Upper lobe of right lung (tissue), 1 donor: Measurements from ENCODE around the gene RDH11. TPM values are rescaled to one million over a fixed set of nuclear protein-coding genes. Genes with fewer than 3 reads are reported as not detected.

Experiments used
- ATAC-seq: fragments of 200-7000 bp; cut with Tn5 transposase; one replicate; pipeline ENCODE4 v1.9.1; 2020; ENCODE audit warnings: mild to moderate bottlenecking, moderate library complexity
- DNase-seq: peaks from one replicate; pipeline ENCODE4 v3.0.0-alpha.2; 2020
- H3K27ac ChIP-seq: fragments of 200-600 bp; one replicate; pipeline ENCODE4 v1.8.0; 2022
- H3K27me3 ChIP-seq: fragments of 200-600 bp; one replicate; pipeline ENCODE4 v1.8.0; 2022; ENCODE audit warnings: mild to moderate bottlenecking
- H3K36me3 ChIP-seq: fragments of 200-600 bp; one replicate; pipeline ENCODE4 v1.8.0; 2022
- H3K4me1 ChIP-seq: fragments of 200-600 bp; one replicate; pipeline ENCODE4 v1.8.0; 2022
- H3K4me3 ChIP-seq: fragments of 200-600 bp; one replicate; pipeline ENCODE4 v1.8.0; 2022; ENCODE audit warnings: mild to moderate bottlenecking
- H3K9me3 ChIP-seq: fragments of 200-600 bp; one replicate; pipeline ENCODE4 v1.8.0; 2022
- intact Hi-C: fragments of 100-400 bp; cut with DNase I; formaldehyde crosslinking; loops from one replicate; pipeline ENCODE4 v1.11.0; 2022
- total RNA-seq: library from RNA; stranded (reverse); fragmentation: NEBNext Ultra II Directional; extraction: Animal tissue kit (Norgen Biotek cat#: 25700); gene quantifications from one replicate; pipeline ENCODE4 v1.2.1, GENCODE V29; 2021
- TF ChIP-seq, protein P1 (sequence below): fragments of 200-600 bp; IDR thresholded peaks from one replicate; pipeline ENCODE4 v1.8.0; 2022; ENCODE audit warnings: antibody characterized with exemption
- donor health status: DM: no; HTN: yes; CAD: no; lungs with severe emphysema.

RDH11 gene
- total RNA-seq, 1 donor from 2014 or later = 58.4 TPM

DNA sequence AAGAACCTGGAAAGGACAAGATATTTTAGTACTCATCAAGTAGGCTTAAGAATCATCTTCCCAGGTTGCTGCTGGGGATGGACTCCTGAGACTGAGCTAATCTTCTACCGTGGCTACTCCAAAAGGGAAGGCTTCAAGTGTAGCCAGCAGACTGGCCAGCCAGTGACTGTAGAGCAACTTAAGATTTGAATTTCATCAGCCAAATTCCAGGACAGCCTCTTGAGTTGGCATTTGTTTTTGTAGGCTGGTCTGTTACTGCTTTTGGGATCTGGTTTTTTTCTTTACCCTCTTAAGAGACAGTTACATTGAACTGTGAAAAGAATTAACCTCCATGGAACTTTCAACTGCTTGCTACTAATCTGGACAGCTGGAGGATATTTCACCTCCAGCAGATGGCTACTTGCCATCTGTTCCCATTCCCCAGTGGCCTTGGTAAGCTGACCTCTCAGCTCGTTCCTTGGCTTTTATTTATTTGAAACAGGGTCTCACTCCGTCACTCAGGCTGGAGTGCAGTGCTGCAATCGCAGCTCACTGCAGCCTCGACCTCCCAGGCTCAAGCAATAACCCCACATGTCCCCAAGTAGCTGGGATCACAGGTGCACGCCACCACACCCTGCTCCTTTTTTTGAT, 41.8 kb downstream of the RDH11 start:
- intact Hi-C loops = no loop called here

GRCh38 chr14:67652189-67652588, 43.4 kb downstream of the RDH11 start:
- TF ChIP-seq, protein P1, sequence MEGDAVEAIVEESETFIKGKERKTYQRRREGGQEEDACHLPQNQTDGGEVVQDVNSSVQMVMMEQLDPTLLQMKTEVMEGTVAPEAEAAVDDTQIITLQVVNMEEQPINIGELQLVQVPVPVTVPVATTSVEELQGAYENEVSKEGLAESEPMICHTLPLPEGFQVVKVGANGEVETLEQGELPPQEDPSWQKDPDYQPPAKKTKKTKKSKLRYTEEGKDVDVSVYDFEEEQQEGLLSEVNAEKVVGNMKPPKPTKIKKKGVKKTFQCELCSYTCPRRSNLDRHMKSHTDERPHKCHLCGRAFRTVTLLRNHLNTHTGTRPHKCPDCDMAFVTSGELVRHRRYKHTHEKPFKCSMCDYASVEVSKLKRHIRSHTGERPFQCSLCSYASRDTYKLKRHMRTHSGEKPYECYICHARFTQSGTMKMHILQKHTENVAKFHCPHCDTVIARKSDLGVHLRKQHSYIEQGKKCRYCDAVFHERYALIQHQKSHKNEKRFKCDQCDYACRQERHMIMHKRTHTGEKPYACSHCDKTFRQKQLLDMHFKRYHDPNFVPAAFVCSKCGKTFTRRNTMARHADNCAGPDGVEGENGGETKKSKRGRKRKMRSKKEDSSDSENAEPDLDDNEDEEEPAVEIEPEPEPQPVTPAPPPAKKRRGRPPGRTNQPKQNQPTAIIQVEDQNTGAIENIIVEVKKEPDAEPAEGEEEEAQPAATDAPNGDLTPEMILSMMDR = no peak
- no peak for ATAC-seq
- no peaks in the 10 kb centered on the region for H3K27me3 ChIP-seq
- no peaks in the 10 kb centered on the region for H3K4me1 ChIP-seq
- intact Hi-C loops = no loop called here
- no peak overlapping the region for H3K4me3 ChIP-seq
- H3K27ac ChIP-seq = no peak overlapping the region
- H3K9me3 ChIP-seq = no peaks in the 10 kb centered on the region
- H3K36me3 ChIP-seq = peaks cover 98% of the 10 kb centered on the region
- DNase-seq = no peak

More for the DNA sequence above, 41.8 kb downstream of the RDH11 start:
- ATAC-seq (peak; percentile 76), DNase-seq (no peak)
- TF ChIP-seq, protein P1 = no peak
- Histone ChIP-seq H3K27me3 (no peaks in the 10 kb centered on the region), H3K4me1 (no peaks in the 10 kb centered on the region), H3K9me3 (no peaks in the 10 kb centered on the region), H3K36me3 (peaks cover 99% of the 10 kb centered on the region), H3K27ac (no peak overlapping the region), H3K4me3 (no peak overlapping the region)

- Histone ChIP-seq H3K4me3 (no peak overlapping the region), H3K9me3 (no peaks in the 10 kb centered on the region), H3K36me3 (peaks cover 92% of the 10 kb centered on the region), H3K4me1 (no peaks in the 10 kb centered on the region), H3K27ac (no peak overlapping the region), H3K27me3 (no peaks in the 10 kb centered on the region)
- intact Hi-C loops = no loop called here
- ATAC-seq (no peak), DNase-seq (no peak)
- TF ChIP-seq, protein P1 = no peak
Observed at GRCh38 chr14:67650694-67651093, 44.9 kb downstream of the RDH11 start.

DNA sequence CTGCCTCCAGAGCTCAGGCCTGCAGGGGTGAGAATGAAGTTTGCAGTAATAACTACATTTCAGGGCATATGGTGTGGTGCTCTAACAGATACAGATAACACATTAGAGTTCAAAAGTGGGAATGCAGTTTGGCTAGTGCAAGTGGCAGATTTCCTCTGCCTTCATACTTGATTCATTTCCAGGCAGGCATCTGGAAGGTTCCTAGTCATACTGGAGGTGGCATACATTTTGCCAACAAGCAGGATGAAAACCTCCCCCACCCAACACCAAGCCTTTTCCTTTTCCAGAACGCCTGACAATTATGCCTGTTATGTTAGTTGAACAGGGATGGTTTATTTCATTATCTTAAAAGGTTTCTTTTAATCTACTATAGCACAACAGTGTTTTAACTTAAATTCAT, 45.4 kb downstream of the RDH11 start:
- DNase-seq (no peak), ATAC-seq (no peak)
- Histone ChIP-seq H3K4me3 (no peak overlapping the region), H3K27me3 (no peaks in the 10 kb centered on the region), H3K9me3 (no peaks in the 10 kb centered on the region), H3K27ac (no peak overlapping the region), H3K36me3 (peaks cover 87% of the 10 kb centered on the region), H3K4me1 (no peaks in the 10 kb centered on the region)
- intact Hi-C loops = no loop called here
- TF ChIP-seq, protein P1 = no peak

GRCh38 chr14:67646131-67646530, 49.4 kb downstream of the RDH11 start:
- ATAC-seq (no peak), DNase-seq (no peak)
- Histone ChIP-seq H3K36me3 (peaks cover 47% of the 10 kb centered on the region), H3K4me3 (no peak overlapping the region), H3K4me1 (no peaks in the 10 kb centered on the region), H3K27me3 (no peaks in the 10 kb centered on the region), H3K27ac (no peak overlapping the region), H3K9me3 (no peaks in the 10 kb centered on the region)
- intact Hi-C loops = no loop called here
- TF ChIP-seq, protein P1 = no peak

GRCh38 chr14:67645414-67645813, 50.1 kb downstream of the RDH11 start:
- Histone ChIP-seq H3K27me3 (no peaks in the 10 kb centered on the region), H3K27ac (no peak overlapping the region), H3K4me1 (no peaks in the 10 kb centered on the region), H3K4me3 (no peak overlapping the region), H3K36me3 (peaks cover 40% of the 10 kb centered on the region), H3K9me3 (no peaks in the 10 kb centered on the region)
- ATAC-seq (no peak), DNase-seq (no peak)
- TF ChIP-seq, protein P1 = no peak
- intact Hi-C loops = no loop called here
